Stimulated activated CD8-positive, alpha-beta memory T cell treated with anti-CD3 and anti-CD28 coated beads, Interleukin-12 subunit alpha, Interleukin-12 subunit beta, amount 100 ng/mL, for 1 hour (primary cell): ENCODE results near the gene SLC45A3.

Experiments used
- DNase-seq: peaks from one replicate; pipeline ENCODE4 v3.0.0-alpha.2; 2020; ENCODE audit warnings: low read depth

SLC45A3 gene

GRCh38 chr1:205700865-205701401, 20.6 kb upstream of the SLC45A3 start:
- no peak for DNase-seq

DNA sequence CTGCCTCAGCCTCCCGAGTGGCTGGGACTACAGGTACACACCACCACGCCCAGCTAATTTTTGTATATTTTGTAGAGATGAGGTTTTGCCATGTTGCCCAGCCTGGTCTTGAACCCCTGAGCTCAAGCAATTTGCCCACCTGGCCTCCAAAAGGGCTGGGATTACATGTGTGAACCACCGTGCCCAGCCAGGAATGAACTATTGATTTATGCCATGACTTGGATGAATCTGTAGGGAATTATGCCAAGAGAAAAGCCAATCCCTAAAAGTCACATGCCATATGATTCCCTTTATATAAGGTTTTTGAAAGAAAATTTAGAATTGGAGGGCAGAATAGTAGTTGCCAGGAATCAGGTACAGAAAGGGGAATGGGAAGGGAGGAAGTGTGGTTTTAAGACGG, 19.1 kb upstream of the SLC45A3 start:
- DNase-seq = no peak

- DNase-seq = no peak
Observed at GRCh38 chr1:205698921-205699320, 18.6 kb upstream of the SLC45A3 start.

- no peak for DNase-seq
Observed at GRCh38 chr1:205693421-205693991, 13.2 kb upstream of the SLC45A3 start.

- no peak for DNase-seq
Observed at GRCh38 chr1:205692423-205692822, 12.1 kb upstream of the SLC45A3 start.

- DNase-seq = no peak
Observed at GRCh38 chr1:205690122-205690756, 9.9 kb upstream of the SLC45A3 start.

DNA sequence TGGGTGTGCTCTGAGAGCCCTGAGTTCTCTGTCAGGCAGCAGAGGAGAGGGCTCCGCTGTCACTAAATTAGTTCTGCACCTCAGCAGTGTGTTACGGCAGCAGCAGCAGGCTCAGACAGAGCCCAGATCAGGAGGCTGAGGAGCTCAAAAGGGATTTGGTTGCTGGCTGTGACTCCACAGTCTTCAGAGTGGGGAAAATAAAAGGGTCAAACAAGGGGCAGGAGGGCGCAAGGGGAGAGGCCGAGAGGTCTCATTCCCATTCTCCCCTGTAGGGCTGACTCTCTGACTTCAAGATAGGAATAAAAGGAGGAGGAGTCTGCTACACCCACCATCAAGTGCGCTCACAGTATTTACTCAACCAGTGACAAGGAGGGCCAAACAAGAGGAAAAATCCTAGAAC, 9.2 kb upstream of the SLC45A3 start:
- no peak for DNase-seq

GRCh38 chr1:205688171-205689080, 8.1 kb upstream of the SLC45A3 start:
- no peak for DNase-seq

DNA sequence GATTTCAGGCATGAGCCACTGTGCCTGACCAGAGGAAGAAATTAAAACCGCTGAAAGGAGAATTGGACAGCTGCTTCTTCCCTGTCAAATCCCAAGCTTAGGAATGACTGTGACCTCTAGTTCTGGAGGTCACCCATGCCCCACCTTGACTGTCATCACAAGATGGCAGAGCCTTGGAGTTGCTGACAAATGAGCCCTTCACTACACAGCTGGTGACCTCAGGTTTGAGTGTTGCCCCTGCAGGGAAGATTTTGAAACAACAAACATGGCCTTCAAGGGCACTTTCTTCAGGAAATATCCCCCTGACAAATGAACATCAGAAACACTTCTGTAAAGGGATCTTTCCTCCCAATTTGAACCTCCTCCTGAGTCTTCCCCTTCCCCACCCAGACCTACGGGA, 6.9 kb upstream of the SLC45A3 start:
- DNase-seq = no peak

- no peak for DNase-seq
Observed at GRCh38 chr1:205681364-205681763, 1.1 kb upstream of the SLC45A3 start.

GRCh38 chr1:205678286-205679111, 1.8 kb downstream of the SLC45A3 start:
- DNase-seq = no peak

DNA sequence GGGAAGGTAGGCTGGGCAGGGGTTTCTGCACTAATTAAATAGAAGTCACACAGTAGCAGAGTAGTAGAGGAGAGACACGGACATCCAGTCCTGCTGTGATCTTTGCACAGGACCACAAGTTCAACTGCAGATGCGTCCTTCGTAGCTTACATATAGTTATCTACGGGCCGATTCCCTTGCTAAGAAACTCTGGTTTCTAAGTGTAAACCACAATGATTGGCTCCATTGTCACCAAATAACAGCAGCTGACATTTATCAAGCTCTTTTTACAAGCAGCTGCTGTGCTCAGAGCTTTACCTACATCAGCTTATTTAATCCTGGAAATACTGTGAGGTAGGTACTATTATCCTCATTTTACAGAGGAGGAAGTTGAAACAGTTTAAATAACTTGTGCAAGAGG, 3.1 kb downstream of the SLC45A3 start:
- DNase-seq = no peak

- DNase-seq = no peak
Observed at GRCh38 chr1:205676597-205676996, 3.7 kb downstream of the SLC45A3 start.

GRCh38 chr1:205676002-205676401, 4.3 kb downstream of the SLC45A3 start:
- no peak for DNase-seq

DNA sequence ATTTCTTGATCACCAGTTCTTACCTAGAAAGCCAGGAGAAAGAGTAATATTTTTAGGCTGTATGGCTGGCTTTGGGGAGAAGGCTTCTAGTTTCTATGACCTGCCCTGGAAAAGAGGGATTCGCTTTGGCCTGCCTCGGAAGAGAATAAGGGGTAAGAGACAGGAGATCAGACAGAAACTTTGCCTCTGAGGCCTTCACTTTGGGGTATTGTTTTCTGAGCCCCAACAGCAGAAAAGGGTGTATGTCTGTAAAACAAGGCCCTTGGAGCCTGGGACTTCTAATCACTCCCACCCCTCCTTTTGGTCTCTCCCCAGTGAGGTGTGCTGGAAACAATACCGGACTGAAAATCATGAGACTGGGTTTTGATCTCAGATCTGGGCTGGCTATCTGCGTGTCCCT, 5.1 kb downstream of the SLC45A3 start:
- no peak for DNase-seq

DNA sequence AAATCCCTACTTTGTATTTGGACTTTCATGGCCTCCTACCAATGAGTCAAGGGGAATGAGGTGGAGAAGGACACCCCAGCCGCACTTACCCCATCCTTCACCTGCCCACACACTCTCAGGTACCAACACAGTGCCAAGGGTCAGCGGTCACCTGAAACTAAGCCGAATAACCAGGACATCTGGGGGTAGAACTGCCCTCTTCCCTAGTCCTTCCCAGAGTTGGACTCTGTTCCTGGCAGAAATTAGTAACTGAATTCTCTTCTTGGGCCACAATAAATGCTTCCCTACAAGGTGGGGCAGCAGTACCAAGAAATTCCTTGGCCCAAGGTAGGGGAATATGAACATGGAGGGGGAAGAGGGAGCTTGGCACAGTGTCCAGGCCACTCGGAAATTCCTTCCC, 7.3 kb downstream of the SLC45A3 start:
- no peak for DNase-seq

DNA sequence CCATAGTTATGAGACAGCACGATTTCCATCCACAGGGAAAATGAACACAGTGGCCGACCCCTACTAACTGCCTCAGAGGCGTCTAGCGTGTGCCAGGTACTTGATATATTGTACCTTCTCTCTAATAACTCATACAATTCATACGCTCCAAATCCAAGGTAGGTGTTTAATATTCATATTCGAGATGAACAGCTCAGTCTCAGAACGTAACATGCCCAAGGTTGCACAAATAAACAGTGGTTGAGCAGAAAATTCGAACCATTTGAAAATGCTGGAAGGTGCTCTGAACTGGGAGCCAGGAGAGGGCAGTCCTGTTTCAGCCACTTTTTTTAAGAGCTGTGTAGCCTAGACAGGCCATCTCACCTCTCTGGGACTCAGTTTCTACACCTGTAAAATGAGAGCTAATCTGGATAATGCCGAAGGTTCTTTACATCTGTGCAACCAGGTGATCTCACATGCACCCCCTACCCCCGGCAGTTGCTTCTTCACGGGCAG, 7.9 kb downstream of the SLC45A3 start:
- DNase-seq = no peak

DNA sequence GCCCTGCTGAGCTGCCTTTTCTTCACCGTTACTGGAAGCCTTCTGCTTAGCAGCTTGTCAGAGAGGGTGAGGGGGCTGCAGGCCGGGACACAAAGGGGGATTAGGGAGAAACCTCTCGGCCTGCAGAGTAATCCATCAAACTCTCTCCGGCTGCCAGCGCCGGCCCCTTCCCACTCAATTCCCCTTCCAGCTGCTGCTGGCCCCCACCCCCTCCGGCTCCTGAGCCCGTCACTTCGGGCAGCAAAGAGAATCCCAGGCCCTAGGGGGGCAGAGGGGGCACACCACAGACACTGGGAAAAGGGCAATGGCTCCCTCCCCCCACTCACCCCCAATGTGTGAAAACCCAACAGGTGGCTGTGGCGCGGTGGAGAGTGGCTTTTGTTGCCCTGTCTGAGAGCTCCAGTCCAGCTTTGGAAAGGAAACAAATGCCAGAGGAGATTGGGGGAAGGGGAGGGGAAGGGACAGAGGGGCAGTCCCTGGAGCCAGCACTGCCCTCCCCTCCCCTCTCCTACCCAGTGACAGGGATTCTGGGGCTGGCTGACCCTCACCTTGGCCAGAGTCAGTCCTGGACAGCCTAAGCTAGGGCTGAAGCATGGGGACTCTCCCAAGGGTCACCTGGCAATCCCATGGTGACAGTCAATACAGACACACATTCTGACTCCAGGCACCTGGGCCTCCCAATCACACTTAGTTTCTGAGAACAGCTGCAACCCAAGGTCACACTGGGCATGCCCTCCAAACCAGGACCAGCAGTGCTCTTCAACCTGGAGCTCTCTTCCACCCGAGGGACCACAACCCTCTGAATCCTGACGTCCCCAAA, 9.5 kb downstream of the SLC45A3 start:
- DNase-seq = no peak

DNA sequence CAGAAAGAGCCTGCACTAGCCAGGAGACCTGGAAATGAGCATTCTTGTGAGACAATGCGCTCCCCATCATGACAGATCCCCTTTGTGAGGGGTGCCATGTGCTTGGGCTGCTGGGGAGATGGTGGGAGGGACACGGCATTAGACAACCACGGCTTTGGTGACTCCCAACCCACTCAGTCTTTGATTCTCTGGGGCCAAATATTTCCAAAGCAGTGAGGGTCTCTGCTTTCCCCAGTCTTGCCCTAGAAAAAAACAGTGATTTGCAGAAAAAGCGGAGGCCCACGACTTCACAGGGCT, 10.2 kb downstream of the SLC45A3 start:
- DNase-seq = no peak

- no peak for DNase-seq
Observed at GRCh38 chr1:205669341-205670149, 10.8 kb downstream of the SLC45A3 start.
